ENCODE results near the gene DUSP7.
A peak's percentile ranks its signal among the peaks of the same experiment; 100 is the strongest.

Gene DUSP7

DNA sequence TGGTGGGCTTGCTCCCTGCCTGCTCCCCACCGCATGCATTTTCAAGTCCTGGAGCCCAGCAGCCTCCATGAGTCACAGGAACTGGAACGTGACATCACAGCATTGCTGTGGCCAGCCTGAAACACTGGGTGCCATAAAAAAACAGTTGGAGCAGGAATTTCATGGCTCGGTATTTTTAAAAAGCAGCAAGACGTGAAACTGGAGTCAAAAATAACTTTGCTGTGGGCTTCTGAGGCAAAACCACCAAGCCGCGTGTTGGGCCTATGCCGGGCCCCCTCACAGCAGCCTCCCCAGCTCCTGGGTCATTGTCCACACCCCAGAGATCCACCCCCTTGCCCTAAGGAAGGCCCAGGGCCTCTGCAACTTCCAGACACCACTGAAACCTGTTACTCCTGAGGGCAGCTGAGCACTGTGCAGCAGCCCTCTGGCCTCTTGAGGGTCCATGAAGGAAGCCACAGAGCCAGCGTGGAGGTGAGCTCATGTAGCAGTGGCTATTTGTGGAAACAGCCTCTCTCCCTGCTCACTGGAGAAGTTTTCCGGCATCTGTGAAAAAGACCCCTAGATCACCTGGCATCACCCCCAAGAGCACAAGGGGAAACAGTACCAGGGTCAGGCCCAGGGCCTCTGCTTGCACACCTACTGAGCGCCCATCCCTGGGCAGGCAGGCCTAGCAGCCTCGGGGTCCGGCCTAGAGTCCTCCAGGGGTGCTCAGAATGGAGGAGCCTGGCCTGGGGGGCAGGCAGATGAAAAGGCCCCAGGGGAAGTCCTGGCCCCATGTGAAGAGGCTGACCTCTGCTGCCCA is 34.0 kb upstream of the DUSP7 start:
- DNase-seq (no peak), ATAC-seq (replicated peaks) (no peak)
- Mint-ChIP-seq H3K27me3 (no peaks in the 10 kb centered on the region), H3K36me3 (peaks cover 0 to 5% of the 10 kb centered on the region in 2 donors), H3K27ac (no peak overlapping the region), H3K4me1 (peaks cover 23 to 25% of the 10 kb centered on the region in 2 donors), H3K9me3 (no peaks in the 10 kb centered on the region), H3K4me3 (no peak overlapping the region)

DNA sequence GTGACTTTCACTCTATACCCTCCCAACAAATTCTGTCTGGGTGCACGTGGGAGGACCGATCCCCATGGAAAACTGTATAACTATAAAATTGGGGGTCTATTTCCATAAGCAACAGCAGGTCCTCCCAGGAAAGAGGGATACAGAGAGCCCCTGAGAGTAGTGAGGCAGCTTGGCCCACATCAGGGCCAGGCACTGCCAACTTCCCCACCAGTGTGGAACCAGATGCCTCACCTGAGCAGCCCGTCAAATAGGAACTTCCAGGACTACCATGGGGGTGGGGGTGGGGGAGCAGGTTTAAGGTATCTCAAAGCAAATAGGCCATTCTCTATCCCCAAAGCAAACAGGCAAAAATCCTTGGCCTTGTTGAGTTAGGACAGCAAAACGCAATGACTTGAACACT is 33.3 kb upstream of the DUSP7 start:
- no peaks in the 10 kb centered on the region for H3K27me3 Mint-ChIP-seq
- ATAC-seq (replicated peaks) (no peak), DNase-seq (no peak)
- no peaks in the 10 kb centered on the region for H3K9me3 Mint-ChIP-seq
- peaks cover 0 to 5% of the 10 kb centered on the region in 2 donors for H3K36me3 Mint-ChIP-seq
- no peak overlapping the region for H3K27ac Mint-ChIP-seq
- peaks cover 23 to 26% of the 10 kb centered on the region in 2 donors for H3K4me1 Mint-ChIP-seq
- H3K4me3 Mint-ChIP-seq: no peak overlapping the region

DNA sequence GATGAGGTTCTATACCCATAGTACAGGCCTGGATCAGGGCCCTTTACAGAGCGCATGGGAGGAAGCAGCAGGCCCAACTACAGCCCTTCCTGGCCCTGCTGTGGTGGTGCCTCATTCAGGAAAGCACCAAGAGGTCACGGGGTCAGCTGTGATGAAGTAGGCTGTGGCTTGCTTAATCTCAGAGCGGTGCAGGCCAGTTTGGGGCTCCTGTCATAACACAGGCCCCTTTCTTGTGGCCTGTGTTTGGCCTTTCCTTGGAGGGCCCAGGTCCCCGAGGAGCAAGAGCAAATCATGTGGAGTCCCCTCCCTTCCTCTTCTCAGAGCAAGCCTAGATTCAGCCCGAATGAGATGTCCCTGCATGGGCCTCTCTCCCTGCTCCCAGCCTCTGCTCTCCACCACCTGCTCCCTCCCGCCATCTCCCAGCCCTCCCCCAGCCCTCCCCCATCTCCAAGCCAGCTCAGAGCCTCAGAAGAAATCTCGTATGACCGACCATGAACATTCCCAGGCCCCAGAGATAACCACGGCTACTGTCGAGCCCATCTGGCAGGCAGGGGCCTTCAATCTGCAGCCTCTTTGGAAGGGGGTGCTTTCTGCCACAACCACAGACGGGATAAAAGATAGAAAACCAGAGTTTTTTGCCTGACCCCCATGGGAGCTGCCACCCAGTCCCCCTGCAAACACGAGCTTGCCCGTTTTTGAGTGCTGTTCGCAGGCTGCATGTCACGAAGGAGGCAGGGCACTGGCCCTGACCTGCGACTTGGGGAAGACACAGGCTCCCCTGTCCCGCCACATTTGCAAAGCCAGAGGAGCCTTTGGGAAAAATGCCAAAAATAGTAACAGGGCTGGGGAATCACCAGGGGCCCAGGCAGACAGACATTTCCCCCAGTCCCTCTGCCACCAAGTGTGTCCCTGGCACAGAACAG is 32.3 kb upstream of the DUSP7 start:
- Mint-ChIP-seq H3K9me3 (no peaks in the 10 kb centered on the region), H3K4me1 (peaks cover 23 to 26% of the 10 kb centered on the region in 2 donors), H3K27me3 (no peaks in the 10 kb centered on the region), H3K27ac (no peak overlapping the region), H3K4me3 (no peak overlapping the region), H3K36me3 (peaks cover 0 to 5% of the 10 kb centered on the region in 2 donors)
- ATAC-seq (replicated peaks) (peak in 1 of 2 donors; percentile 15), DNase-seq (no peak)

DNA sequence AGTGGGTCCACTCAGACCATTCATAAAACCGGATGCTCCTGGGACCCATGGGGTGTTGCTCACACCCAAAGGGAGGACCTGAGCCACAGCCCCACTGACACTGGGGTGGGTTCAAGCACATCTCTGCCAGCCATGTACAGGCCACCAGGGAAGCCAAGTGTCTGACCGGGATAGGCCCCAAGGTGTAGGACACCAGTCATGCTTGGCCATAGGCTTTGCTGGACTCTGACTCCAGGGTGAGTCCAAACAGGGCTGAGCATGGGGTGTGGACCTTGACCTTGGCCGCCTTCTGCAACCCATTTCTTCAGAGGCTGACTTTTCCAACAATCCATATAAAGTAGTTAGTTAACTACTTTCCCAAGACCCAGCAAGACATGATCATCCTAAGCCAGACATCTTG is 31.4 kb upstream of the DUSP7 start:
- H3K27ac Mint-ChIP-seq: no peak overlapping the region
- no peak for ATAC-seq (replicated peaks)

DNA sequence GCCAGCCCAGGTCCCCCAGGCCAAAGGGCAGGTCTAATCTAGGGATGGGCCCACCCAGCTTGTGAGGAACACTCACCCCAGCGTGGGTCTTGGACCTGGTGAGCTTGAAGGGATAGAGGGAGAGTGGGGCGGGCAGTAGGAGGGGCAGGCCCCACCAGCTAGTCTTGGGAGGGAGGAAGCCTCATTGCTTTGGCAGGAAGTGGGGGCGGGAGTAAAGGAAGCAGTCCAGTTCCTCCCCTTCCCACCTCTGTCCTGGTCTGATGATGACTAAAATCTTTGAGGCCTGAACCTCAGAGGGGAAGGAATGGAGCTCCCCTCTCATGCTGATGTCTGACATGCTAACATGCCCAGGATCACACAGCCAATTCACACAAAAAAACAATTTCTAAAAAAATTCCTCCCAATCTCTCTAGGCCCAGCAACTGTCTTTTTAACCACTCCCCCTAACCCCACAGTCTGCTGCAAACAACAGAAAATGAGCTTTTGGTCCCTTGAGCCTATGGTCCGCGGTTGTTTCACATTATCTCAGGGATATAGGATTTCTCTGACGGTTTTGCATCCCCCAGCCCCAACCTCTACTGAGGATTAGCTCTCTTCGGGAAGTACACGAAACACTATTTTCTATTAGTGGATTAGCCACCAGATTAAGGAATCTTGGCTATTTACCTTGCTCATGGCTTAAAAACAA is 30.7 kb upstream of the DUSP7 start:
- no peaks in the 10 kb centered on the region for H3K36me3 Mint-ChIP-seq
- H3K4me3 Mint-ChIP-seq: no peak overlapping the region
- no peak for ATAC-seq (replicated peaks)

More for the DNA sequence above, 31.4 kb upstream of the DUSP7 start:
- peaks cover 23 to 26% of the 10 kb centered on the region in 2 donors for H3K4me1 Mint-ChIP-seq
- H3K36me3 Mint-ChIP-seq: no peaks in the 10 kb centered on the region
- no peaks in the 10 kb centered on the region for H3K27me3 Mint-ChIP-seq
- DNase-seq: no peak
- H3K9me3 Mint-ChIP-seq: no peaks in the 10 kb centered on the region
- no peak overlapping the region for H3K4me3 Mint-ChIP-seq

DNA sequence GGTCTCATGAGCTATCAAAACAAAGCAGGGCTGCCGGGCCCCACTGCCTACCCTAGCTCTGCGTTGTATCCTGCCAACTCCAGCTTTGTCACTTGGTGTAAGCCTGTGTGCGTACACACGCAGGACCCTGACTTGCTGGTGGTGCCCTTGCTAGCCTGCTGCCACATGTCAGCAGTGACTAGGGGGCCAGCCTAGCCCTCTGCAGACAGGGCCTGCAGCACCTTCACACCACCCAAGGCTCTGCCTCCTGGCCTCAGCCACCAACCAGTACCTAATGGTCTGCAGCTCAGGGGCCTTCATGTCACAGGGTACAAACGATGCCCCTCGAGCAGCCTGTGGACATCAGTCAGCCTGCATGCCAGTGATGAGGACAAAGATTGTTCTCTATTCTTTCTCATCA is 30.1 kb upstream of the DUSP7 start:
- no peak overlapping the region for H3K4me3 Mint-ChIP-seq
- H3K27ac Mint-ChIP-seq: no peak overlapping the region
- H3K36me3 Mint-ChIP-seq: no peaks in the 10 kb centered on the region
- peaks cover 21 to 26% of the 10 kb centered on the region in 2 donors for H3K4me1 Mint-ChIP-seq
- ATAC-seq (replicated peaks) (no peak), DNase-seq (no peak)
- H3K27me3 Mint-ChIP-seq: no peaks in the 10 kb centered on the region
- H3K9me3 Mint-ChIP-seq: no peaks in the 10 kb centered on the region

More for the DNA sequence above, 30.7 kb upstream of the DUSP7 start:
- Mint-ChIP-seq H3K27me3 (no peaks in the 10 kb centered on the region), H3K27ac (peak overlapping the region; percentile 62), H3K9me3 (no peaks in the 10 kb centered on the region), H3K4me1 (peaks cover 23 to 26% of the 10 kb centered on the region in 2 donors)
- no peak for DNase-seq

DNA sequence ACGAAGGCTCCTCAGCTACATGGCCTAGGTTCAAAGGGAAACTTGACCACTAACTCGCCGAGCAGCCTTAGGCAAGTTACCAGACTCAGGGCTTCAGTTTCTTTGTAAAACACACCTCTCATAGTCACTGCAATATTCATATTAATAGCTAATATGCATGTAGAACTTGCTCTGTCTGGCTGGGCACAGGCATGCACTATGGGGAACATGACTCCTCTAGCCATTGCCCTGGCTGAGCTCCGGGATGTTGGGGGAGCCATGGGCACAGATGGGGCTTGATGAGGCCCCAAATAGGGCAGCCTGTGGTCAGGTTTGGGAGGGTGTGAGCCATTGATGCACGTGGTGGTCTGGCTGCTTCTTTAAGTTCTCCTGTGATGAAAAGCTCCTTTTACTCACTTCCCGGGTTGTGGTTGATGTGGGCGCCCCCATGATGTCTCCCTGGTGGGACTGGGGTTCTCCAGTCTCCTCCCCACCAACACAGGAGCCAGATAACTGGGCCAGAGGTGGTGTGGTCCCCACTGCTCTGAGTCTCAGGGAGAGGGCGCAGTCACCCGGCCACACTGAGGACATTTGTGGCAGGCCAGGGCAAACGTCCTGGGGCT is 29.4 kb upstream of the DUSP7 start:
- peak; percentile 64 to 69 for ATAC-seq (replicated peaks)
- H3K4me1 Mint-ChIP-seq: peaks cover 21 to 26% of the 10 kb centered on the region in 2 donors
- no peaks in the 10 kb centered on the region for H3K27me3 Mint-ChIP-seq
- no peak for DNase-seq
- no peaks in the 10 kb centered on the region for H3K9me3 Mint-ChIP-seq
- peak overlapping the region in 1 of 2 donors; percentile 14 for H3K4me3 Mint-ChIP-seq
- peak overlapping the region; percentile 33 for H3K27ac Mint-ChIP-seq
- no peaks in the 10 kb centered on the region for H3K36me3 Mint-ChIP-seq

DNA sequence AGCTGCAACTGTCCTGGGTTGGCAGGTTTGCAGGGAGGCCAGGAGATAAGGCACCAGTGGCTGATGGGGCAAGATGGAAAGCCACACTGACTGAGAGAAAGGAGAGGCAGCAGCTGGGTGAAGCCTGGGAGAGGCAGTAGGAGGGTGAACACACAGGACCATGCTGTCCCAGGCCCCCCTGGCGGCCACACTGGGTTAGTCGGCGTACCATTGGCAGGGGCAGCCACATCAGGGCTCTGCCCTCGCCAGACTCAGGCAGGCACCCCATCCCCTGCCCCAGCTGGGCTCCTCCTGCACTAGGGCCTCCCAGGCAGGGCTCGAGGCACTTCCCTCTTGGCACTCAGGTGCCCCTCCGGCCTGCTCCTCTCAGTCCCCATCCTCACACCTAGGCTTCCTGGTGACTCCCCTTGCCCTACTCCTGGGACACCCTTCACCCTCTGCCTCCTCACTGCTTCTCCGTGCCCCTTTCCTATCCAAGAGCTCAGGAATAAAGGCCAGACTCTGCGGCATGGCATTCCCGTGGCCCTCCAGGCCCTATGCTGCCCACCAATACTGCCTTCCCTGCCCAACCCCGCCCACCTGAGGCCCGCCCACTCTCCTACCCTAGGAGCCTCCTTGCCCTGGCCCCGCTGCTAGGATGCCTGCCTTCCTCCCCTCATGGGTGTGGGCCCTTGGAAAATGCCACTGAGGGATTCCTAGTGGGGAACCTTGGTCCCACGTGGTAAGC is 28.7 kb upstream of the DUSP7 start:
- Mint-ChIP-seq H3K4me1 (peaks cover 21 to 26% of the 10 kb centered on the region in 2 donors), H3K27me3 (no peaks in the 10 kb centered on the region), H3K9me3 (no peaks in the 10 kb centered on the region)

DNA sequence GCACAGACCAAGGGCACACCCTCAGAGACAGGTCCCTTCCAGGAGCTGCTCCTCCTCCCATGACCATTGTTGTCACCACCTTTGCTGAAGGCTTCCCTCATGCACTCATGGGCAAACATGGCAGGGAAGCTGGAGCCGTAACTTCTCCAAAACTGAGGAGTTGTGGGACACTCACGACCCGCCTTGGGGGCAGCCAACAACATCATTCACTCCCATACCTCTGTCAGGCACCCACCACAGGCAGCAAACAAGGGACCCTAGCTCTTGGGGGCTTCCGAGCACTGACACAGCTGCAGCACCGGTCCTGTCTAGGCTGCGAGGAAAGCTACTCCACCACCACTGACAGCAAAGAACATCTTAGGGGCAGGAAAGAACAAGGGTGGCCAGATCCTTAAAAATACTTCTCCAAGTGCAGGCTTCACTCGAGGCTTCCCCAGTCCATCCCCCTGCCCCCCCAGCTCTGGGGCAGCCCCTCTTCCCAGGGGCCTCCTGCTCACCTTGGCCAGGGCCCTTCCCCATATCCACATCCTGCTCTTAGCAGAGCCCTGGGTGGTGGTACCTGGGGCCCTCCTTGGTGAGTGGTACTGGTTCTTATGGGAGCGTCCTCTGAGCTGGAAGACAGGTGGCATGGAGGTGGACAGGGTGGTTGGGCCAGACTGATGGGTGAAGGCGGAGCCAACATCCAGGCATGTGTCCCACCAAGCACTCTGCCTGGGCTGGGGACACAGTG is 28.0 kb upstream of the DUSP7 start:
- peaks cover 21 to 26% of the 10 kb centered on the region in 2 donors for H3K4me1 Mint-ChIP-seq
- H3K27me3 Mint-ChIP-seq: no peaks in the 10 kb centered on the region
- no peaks in the 10 kb centered on the region for H3K36me3 Mint-ChIP-seq
- DNase-seq (no peak), ATAC-seq (replicated peaks) (no peak)
- H3K4me3 Mint-ChIP-seq: no peak overlapping the region
- H3K9me3 Mint-ChIP-seq: no peaks in the 10 kb centered on the region
- H3K27ac Mint-ChIP-seq: no peak overlapping the region

More for the DNA sequence above, 28.7 kb upstream of the DUSP7 start:
- no peak for ATAC-seq (replicated peaks)
- H3K4me3 Mint-ChIP-seq: no peak overlapping the region
- H3K27ac Mint-ChIP-seq: no peak overlapping the region
- DNase-seq: no peak
- H3K36me3 Mint-ChIP-seq: no peaks in the 10 kb centered on the region

DNA sequence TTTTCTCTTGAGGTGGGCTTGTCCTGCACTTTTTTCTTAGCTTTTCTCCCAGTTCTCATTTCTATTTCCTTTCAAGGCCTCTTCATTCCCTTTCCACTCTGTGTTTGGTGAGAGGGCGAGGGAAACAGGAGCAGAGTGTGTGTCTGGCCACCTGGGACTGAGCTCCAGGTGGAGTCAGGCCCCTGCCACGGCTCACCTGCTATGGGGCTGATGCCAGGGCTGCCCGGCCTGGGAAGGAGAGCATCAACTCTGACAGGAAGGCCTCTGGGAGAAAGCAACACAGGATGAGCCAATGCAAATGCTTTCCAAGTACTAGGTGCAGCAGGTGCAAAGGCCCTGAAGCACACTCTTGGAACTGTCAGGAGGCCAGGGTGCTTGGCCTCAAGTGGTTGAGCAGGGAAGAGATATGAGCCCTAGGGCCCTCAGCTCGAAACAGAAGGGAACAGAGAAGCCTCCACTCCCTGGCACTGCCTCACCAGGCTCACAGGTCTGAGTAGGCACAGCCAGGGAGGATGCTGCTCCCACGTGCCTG is 27.3 kb upstream of the DUSP7 start:
- H3K9me3 Mint-ChIP-seq: no peaks in the 10 kb centered on the region
- DNase-seq (no peak), ATAC-seq (replicated peaks) (no peak)
- H3K27ac Mint-ChIP-seq: no peak overlapping the region
- H3K4me1 Mint-ChIP-seq: peaks cover 21 to 26% of the 10 kb centered on the region in 2 donors
- H3K36me3 Mint-ChIP-seq: no peaks in the 10 kb centered on the region
- H3K4me3 Mint-ChIP-seq: no peak overlapping the region
- H3K27me3 Mint-ChIP-seq: no peaks in the 10 kb centered on the region

DNA sequence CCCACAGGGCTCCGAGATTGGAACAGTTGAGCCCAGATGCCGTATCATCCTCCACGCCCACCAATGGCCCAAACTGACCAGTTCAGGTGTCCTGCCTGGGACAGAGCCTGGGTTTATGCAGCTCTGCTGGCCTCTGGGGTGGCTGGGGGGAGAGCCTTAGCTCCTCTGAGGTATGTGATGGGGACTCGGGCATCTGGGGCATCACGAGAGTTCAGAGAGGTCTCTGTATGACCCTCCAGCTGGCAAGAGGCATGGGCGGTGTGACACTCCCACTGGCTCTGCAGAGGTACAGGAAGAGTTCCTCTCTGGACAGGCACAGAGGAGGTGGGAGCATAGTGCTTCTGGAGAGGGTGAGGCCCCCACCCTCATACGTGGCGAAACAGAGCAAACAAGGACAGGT is 26.6 kb upstream of the DUSP7 start:
- no peak overlapping the region for H3K27ac Mint-ChIP-seq
- H3K4me3 Mint-ChIP-seq: no peak overlapping the region
- DNase-seq (no peak), ATAC-seq (replicated peaks) (no peak)
- H3K9me3 Mint-ChIP-seq: no peaks in the 10 kb centered on the region
- no peaks in the 10 kb centered on the region for H3K27me3 Mint-ChIP-seq
- no peaks in the 10 kb centered on the region for H3K36me3 Mint-ChIP-seq
- peaks cover 21 to 26% of the 10 kb centered on the region in 2 donors for H3K4me1 Mint-ChIP-seq

DNA sequence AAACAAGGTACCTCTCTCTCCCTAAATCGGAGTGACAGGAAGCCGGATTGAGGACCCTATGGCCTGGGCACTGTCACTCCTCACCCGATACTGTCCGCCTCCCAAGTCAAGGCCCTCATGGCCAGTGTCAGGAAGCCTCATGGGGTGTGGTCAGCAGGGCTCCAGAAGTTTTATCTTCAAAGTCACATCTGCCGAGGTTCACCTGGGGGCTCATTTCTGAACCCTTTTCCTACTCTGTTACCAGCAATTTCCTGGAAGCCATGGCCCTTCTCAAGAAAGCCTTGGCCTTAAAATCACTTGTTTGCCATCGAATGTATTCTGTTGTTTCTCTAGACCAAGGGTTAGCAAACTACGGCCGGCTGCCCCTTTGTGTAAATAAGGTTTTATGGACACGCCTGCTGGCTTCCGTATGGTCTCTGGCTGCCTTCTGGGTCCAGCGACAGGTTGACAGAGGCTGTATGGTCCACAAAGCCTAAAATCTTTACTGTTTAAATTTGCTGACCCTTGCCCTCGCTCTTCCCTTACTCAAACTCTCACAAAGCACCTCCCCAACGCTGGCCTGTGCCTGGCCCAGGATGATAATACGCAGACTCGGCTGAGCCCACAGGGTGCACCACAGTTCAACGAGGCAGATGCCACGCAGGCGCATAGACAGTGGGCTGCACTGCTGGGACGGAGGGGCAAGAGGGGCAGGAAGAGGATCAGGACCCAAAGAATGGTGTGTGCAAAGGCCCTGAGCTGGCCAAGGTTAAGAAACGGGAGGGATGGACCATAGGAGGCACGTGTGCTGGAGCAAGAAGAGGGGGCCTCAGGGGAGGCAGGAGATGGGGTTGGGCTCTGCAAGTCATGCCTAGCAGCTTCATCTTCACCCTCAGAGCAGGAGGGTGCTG is 24.7 kb upstream of the DUSP7 start:
- H3K27ac Mint-ChIP-seq: no peak overlapping the region
- no peak for ATAC-seq (replicated peaks)
- no peaks in the 10 kb centered on the region for H3K9me3 Mint-ChIP-seq
- DNase-seq: no peak
- peaks cover 7 to 8% of the 10 kb centered on the region in 2 donors for H3K4me1 Mint-ChIP-seq
- H3K27me3 Mint-ChIP-seq: no peaks in the 10 kb centered on the region
- no peaks in the 10 kb centered on the region for H3K36me3 Mint-ChIP-seq
- no peak overlapping the region for H3K4me3 Mint-ChIP-seq
